NOMO-1 treated with DMSO at 0.1 percent for 48 hours (cell line): ENCODE measurements around the gene MED29.

Experiments
- DNase-seq: peaks from one replicate; lab custom pipeline; 2025; ENCODE audit not compliant: unreplicated experiment; lab: John Stamatoyannopoulos, UW

Gene MED29

DNA sequence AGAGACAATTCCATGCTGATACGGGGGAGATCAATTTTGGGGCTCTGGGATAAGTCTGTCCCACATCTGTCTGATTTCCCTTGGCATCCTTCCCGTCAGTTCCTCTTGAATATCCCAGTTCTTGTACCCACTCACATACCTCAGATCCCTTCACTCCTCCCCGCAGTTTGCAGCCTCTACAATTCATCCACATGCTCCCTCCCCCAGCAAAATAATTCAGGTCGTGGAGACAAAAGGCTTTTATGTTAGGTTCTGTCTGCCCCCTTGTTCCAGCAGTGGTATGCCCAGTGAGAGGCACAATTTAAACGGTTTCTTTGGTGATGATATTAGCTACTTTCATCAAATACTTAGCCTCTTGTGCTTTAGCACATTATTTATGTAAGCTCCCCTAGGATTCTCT is 35.0 kb downstream of the MED29 start:
- DNase-seq = no peak

DNA sequence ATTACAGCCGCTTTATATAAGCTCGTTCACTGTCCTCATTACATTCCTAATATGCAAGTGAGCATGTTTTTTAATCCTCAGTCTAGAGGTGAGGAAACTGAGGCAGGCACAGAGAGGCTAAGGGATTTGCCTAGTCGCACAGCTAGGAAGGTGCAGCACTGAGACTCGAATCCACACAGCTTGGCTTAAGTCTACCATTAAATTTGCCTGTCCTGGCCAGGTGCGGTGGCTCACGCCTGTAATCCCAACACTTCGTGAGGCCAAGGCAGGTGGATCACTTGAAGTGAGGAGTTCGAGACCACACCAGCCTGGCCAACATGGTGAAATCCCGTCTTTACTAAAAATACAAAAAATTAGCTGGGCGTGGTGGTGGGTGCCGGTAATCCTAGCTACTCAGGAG is 36.5 kb downstream of the MED29 start:
- no peak for DNase-seq

DNA sequence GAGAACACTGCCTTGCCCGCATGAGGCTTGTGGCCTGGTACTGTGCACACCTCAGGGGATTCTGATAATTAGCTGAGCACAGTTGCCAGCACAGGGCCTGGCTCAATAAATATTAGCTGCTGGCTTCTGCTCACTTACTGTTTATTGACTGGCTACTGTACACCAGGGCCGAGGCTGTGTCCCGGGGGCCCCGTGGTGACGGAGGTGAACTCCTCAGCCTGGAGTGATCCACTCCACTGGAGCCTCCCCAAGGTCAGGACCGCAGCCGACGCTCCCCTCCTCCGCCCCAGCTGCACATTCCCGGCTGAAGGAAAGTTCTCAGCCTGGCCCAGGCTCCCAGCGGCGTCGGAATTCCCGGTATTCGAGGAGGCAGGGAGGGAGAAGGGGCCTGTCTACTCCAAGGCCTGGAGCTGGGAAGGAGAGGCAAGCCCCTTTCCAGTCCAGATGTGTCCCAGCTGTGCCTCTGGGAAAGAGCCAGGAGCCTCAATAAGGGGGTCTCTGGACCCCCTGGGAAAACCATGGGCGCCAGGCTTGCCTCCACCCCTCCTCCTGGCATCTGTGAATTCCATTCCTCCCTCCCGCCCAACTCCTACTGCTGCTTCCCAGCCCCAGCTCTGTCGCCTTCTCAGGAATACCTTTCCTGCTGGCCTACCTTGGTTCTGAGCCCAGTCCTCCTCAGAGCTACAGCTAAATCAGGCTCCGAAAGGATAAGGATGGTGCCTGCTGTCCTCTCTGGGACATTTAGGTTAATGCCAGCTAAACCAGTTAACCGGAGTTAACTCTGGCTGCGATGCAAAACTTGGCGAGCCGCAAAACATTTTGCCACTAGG is 37.3 kb downstream of the MED29 start:
- DNase-seq = no peak

DNA sequence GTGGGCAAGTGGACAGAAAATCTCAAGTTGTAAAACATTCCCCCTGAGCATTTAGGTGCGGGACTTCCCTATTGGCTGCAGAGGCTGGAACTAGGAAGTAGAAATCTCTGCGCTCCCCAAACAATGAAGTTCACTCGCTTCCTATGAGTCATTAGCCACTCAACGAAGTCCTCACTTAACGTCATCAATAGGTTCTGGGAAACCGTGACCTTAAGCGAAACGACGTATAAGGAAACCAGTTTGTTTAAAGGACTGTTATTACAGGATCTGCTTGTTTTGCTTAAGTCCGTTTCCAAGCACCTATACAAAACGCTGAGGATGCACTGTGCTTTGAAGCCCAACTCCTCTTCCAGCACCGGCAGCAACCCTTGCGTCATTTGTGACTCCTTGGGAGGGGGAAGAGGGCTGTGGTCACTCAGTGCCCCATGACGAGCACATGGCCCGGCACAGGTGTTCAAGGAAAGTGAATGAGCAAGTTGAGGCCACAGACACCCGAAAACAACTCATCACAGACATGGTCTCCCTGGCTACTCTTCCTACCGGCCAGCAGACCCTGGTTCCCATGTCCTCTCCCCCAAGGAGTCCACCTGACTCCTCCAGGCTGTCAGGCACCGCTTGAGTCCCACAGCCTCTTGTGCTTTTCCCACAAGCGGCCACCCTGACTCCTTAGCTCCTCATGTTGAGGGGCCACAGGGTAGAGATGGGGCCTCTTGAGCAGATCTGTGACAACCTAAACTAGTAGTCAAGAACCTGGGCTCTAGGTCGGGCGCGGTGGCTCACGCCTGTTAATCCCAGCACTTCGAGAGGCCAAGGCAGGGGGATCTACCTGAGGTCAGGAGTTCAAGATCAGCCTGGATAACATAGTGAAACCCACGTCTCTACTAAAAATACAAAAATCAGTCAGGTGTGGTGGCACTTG is 39.8 kb downstream of the MED29 start:
- DNase-seq = peak; percentile 96

DNA sequence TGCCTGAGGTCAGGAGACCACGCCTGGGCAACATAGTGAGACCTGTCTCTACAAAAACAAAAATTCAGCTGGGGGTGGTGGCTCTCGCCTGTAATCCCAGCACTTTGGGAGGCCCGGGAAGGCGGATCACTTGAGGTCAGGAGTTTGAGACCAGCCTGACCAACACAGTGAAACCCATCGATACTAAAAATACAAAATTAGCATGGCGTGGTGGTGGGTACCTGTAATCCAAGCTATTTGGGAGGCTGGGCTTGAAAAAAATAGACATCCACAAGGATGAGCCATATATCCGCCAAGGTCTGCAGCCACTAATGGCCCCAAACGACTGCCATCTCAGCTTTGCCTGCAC is 41.5 kb downstream of the MED29 start:
- DNase-seq = no peak

DNA sequence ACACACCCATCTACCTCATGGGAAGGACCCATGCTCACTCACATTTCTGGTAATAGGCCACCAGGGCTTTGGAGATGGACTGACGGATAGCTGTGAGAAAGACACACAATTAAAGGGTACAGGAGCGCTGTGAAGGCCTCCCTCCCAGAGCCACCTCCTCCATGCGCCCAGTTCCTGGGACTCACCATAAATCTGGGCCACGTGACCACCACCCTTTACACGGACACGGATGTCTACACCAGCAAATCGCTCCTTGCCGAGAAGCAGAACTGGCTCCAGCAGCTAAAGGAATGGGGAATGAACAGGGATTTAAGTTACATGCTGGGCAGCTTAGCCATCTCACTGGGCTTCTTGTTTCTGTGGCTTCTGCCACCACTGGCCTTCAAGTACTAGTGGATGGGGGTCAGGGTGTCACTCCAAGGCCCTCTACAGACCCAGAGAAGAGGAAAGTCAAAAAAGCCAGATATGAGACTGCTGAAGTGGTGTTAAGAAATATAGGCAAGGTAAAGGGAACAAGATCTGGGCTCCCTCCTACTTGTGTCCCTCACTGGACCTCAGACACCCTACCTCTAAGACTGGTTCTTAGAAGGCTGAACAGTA is 42.4 kb downstream of the MED29 start:
- DNase-seq = no peak

DNA sequence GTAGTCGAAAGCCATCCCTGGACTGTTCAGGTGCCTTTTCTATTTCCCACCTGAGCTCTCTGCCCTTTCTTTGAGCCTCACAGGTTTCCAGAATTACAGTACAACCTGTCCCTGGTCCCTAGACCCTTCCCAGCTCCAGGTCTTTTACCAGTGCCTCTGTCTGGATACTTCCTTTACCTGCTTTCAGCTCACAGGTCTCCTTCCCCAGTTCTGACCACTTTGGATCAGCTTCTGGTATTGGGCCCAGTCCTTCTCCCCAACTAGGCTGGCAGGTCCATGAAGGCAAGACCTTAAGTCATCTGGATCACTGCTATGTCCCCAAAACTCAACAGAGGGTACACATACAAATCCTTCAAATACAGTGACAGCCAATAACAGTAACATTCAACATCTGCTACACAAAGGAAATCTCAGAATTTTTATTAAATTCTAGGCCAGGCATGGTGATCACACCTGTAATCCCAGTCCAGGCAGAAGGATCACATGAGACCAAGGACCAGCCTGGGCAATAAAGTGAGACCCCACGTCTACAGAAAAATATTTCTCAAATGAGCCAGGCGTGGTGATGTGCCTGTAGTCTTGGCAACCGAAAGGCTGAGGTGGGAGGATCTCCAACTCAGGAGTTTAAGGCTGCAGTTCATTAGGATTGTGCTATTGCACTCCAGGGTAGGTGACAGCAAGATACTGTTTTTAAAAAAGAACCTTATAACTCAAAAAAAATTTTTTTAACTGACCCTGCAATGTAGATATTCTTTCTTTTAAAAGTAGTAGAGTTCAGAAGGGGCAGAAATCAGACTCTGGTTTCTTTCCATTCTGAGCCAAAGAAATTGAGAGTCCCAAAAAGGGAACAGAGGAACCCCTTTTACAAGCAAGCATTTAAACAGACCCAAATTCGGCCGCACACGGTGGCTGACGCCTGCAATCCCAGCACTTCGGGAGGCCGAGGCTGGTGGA is 43.2 kb downstream of the MED29 start:
- DNase-seq = no peak

DNA sequence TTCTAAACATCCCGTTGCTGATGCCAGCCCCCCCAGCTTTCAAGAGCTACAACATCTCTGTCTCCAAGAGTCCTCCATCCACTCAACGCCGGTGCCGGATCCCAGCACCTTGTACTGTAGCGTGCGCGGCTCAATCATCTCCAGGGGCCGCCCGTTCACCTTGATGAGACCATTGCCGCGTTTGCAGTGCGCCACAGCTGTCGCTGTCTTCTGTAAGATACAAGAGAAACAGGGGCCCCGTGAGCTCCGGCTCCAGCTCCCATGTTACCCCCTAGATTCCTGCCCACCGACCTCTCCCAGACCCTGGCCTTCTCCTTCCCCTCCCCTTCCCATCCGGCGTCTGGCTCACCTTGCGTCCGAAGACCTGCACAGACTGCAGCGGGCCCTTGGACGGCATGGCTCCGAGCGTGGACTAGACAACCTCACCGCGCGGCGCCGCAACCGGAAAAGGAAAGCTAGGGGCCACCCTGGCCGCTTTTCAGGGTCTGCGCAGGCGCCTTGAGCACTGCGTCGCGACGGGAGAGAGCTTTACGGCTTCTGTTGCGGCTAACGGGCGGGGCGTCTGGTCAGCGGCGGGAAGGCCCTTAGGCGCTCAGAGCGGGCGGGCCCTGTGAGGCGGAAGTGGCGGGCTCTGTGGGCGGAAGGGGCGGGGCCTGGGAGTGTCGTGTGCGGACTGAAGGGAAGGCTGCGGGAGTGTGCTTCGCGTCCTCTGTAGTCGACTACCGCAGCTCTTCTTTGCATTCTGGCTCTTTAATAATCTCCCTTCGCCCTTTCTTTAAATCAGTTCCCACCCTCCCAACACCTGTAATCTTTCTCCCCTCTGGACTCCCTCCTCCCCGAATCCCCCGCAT is 44.5 kb downstream of the MED29 start, which contains the start of gene RPS16:
Gene RPS16 (minus strand): TSS at position 451 of the 851 bp plus-strand sequence. CDS start 54 bp downstream, at position 397.
- peak; percentile 98 for DNase-seq

DNA sequence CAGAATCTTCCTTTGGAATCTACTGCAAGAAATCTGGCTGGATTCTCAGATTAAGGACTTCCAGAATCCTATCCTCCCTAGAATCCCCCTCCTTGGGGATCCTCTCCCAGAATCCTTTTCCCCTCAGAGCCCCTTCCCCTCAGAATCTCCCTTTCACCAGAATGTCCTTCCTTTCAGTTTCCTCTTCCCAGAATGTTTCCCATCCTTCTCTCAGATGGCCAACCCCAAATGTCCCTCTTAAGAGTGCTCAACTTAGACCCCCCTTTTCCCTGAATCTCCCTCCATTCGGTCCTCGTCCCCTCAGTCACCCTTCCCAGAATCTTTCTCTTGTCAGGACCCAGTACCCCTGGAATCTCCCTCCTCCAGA is 45.2 kb downstream of the MED29 start:
- no peak for DNase-seq

DNA sequence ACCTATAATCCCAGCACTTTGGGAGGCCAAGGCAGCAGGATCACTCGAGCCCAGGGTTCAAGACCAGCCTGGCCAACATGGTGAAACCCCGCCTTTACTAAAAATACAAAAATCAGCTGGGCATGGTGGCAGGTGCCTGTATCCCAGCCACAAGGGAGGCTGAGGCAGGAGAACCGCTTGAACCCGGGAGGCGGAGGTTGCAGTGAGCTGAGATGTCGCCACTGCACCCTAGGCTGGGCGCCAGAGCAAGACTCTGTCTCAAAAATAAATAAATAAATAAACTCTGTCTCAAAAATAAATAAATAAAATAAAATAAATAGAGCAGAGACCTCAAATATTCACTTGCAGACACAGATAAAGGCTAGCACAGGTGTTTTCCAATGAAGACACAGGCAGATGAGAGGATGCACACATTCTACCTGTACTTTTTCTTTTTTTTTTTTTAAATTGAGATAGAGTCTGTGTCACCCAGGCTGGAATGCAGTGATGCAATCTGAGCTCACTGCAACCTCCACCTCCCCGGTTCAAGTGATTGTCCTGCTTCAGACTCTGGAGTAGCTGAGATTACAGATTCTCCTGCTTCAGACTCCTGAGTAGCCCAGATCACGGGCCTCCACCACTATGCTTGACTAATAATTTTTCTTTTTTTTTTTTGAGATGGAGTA is 47.2 kb downstream of the MED29 start:
- no peak for DNase-seq

DNA sequence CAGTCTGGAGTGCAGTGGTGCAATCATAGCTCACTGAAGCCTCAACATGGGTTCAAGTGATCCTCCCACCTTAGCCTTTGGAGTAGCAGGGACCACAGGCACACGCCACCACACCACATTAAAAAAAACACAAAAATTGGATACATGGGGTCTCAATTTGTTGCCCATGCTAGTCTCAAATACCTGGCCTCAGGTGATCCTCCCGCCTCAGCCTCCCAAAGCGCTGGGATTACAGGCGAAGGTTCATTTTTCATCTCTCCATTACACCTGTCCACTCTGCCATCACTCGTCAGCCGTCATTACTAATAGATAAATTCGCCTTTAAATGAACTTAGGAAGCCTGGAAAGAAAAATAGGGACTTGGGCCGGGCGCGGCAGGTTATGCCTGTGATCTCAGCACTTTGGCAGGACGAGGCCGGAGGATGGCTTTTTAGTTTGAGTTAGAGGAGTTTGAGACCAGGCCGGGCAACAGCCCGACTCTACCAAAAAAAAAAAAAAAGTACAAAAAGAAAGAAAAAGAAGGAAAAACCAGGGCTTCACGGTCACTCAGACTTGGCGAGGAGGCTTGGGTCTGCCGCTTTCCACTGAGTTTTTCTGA is 53.5 kb downstream of the MED29 start:
- no peak for DNase-seq

DNA sequence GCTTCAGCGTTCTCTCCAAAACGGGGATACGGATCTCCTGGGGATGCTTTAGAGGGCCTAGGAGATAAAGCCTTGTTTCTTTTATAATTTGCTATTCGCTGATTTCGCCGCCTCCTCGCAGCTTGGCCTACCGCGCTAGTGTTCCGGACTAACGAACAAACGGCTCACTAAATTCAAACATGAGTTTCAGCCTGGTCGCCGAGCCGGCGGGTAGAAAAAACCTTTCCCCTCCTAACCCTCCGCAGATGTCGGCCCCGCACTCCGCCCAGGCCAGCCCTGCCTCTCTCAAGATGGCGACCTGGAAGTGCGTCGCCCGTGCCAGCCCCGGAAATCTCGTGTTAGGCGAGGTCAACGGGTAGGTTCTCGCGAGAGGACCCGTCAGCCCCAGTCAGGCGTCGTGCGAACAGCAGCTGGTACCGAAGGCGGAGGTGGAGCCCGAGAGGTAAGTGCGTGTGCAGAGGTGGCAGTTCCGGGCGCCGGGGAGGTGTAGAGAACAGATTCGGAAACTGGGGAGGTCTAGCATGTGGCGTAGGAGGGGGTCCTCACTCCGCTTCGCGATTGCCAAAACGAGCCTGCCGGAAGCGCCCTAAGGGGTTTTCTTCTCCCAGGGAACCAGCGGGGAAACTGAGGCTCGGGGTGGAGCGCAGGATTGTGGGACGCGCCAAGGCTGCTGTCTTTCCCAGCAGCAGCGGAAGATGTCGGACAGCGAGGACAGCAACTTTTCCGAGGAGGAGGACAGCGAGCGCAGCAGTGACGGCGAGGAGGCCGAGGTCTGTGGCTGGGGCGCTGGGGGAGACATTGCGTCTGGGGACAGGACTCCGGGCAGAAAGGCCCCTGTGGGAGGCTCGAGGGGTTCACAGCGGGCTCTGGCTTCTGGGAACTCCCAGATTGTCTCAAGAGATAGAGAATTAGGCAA is 54.3 kb downstream of the MED29 start, which contains the start of gene SUPT5H:
Gene SUPT5H (plus strand): TSS at position 387 of the 916 bp plus-strand sequence. CDS start 309 bp downstream, at position 696.
- DNase-seq = peak; percentile 97

DNA sequence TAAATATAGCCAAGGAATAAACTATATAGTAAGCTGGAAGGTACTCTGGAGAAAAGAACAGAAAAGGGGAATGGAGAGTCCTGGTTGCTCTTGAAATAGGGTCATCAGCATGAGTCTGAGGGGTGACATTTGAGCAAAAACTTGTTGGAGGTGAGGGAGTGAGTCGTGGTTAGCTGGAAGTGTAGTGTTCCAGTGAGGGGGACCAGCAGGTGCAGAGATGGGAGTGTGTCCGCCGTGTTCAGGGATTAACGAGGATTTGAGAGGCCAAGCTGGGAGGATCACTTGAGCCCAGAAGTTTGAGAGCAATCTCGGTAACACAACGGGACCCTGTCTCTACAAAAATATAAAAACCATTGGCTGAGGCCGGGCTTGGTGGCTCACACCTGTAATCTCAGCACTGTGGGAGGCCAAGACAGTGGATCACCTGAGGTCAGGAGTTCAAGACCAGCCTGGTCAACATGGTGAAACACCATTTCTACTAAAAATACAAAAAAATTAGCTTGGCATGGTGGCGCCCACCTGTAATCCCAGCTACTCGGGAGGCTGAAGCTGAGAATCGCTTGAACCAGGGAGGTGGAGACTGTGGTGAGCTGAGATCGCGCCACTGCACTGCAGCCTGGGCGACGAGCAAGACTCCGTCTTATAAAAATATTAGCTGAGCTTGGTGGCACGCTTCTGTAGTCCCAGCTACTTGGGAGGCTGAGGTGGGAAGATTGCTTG is 55.3 kb downstream of the MED29 start:
- DNase-seq = no peak

DNA sequence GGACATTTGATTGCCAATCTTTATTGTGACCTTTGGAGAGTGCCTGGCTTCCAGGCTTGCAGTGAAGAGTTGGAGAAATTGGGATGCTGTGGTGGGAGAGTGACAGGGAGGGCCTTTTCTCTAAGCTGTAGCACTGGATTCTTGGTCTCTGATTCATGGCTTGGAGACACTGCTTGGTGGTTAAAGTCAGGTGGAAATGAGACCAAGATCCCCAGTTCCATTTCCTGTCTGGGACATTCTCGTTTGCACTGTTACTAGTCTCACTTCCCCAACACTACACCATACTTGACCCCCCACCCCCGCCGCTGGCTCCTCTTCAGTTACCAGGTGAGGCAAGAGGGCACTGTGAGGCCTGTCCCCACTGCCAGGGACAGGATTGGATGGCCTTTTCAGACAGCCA is 57.1 kb downstream of the MED29 start:
- peak; percentile 73 for DNase-seq

DNA sequence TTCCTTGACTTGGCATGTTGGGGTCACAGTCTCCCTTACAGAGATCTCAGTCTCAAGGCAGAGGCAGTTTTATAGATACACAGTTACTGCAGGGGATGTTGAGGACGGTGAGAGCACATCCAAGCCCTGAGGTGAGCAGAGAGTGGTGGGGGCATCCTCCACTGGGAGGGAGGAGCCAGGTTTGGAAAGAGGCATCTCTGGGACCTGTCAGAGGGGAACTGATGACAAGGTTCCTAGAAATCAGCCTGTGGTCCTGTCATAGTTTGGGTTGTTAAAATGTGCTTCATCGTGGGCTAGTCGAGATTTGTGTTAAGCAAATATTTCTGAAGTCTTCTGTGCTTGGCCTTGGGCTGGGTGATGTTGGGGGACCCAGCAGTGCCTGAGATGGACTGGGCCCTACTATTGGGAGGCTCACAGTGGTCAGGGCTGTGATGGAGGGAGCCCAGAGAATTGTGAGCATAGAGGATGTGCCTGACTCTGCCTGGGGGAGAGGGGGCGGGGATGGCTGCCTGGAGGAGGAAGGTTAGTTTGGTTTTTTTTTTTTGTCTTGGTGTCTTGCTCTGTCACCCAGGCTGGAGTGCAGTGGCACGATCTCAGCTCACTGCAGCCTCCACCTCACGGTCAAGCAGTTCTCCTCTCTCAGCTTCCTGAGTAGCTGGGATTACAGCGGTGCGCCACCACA is 58.1 kb downstream of the MED29 start:
- DNase-seq = no peak
